HepG2 (cell line): Measurements from ENCODE around the gene LUC7L2.

Source experiments
- ARNT ChIP-seq: fragments of 450-650 bp; IDR thresholded peaks from 2 replicates; pipeline ENCODE4 v1.6.1; 2017
- MYC ChIP-seq: sonication (generic); formaldehyde crosslinking; IDR thresholded peaks from 2 replicates; pipeline ENCODE4 v1.9.0; 2021; ENCODE audit warnings: missing genetic modification reagents, borderline replicate concordance
- POLR2A ChIP-seq, 2 experiments: IDR thresholded peaks; 2 replicates each; pipeline ENCODE4 v1.6.1; 2011; ENCODE audit warnings: low read depth in 2 of 2, low read length in 2 of 2, mild to moderate bottlenecking in 1 of 2, moderate library complexity in 1 of 2; ENCODE audit not compliant: insufficient read depth in 1 of 2

DNA sequence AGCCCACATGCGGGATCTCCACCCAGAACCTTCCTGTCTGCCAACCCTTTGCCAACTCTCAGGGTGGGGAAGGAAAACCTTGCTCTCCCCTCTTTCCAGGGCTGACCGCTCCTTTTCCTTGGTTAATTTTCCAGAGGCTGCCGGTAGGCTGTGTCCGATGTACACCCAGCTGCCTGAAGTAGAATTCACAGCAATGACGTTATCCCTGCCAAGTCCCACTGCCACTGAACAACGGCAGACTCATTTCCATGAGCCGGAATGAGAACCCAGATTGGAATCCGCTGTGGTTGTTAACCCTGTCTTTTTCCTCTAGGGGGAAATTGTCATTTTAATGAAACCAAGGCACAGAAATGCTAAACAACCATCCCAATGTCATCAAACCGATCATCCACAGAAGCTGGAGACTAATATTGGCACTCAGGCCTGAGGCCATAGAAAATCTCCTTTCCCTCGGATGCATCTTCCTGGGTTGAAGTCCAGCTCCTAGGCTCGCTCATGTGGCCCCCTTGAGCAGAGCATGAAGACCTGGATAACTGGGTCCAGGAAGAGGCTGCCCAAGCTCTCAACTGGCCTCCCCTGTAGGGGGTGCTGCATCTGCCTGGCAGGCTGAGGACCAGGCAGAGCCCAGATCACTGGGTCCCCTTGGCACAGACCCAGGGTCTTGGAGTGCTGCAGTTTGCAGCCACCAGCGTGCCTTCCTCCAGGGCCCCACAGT is 93.4 kb downstream of the LUC7L2 start:
- TF ChIP-seq ARNT, result no peak
- no peak for TF ChIP-seq POLR2A (IDR thresholded peaks at IDR 0.05; ENCODE audit: insufficient read depth in 1 of 2, low read depth in 2 of 2, low read length in 2 of 2)
- no peak for TF ChIP-seq MYC (CRISPR knock-in tag)
